Activated CD4-positive, alpha-beta T cell treated with anti-CD3 and anti-CD28 coated beads, Interleukin-2, amount 10 ng/mL, durations not matched to agents 7 days and 5 days (primary cell): Measurements from ENCODE around the gene TAS2R10. TPM values are rescaled to one million over a fixed set of nuclear protein-coding genes. Genes with fewer than 3 reads are reported as not detected.

Experiments used
- CTCF ChIA-PET: fragments of 350-600 bp; sonication (Branson Sonifier 250); formaldehyde crosslinking; loops from one replicate; lab custom pipeline; 2021; ENCODE audit warnings: antibody characterized with exemption; lab: Charles Lee
- POLR2A ChIA-PET: fragments of 350-600 bp; sonication (Branson Sonifier 250); formaldehyde crosslinking; loops from one replicate; lab custom pipeline; 2021; ENCODE audit warnings: antibody characterized with exemption; lab: Charles Lee
- DNase-seq: peaks from one replicate; pipeline ENCODE4 v3.0.0-alpha.2; 2020
- H3K27ac Mint-ChIP-seq: one replicate; pipeline ENCODE4 v1.8.0; 2021; ENCODE audit warnings: mild to moderate bottlenecking, moderate library complexity, mixed read lengths
- H3K27me3 Mint-ChIP-seq: one replicate; pipeline ENCODE4 v1.8.0; 2021; ENCODE audit warnings: mixed read lengths
- H3K36me3 Mint-ChIP-seq: one replicate; pipeline ENCODE4 v1.8.0; 2021; ENCODE audit warnings: low read depth, mixed read lengths
- H3K4me1 Mint-ChIP-seq: one replicate; pipeline ENCODE4 v1.8.0; 2021; ENCODE audit warnings: mixed read lengths
- H3K4me3 Mint-ChIP-seq: one replicate; pipeline ENCODE4 v1.8.0; 2021; ENCODE audit warnings: mild to moderate bottlenecking, moderate library complexity, mixed read lengths
- H3K9me3 Mint-ChIP-seq: one replicate; pipeline ENCODE4 v1.8.0; 2021; ENCODE audit warnings: mixed read lengths
- total RNA-seq, 2 experiments: library from RNA; stranded (reverse); gene quantifications; one replicate each; pipeline ENCODE4 v1.2.3, GENCODE V29; 2021

TAS2R10 gene
- under 1 TPM; 0.25 to 0.46 TPM for total RNA-seq

- ChIA-PET CTCF (no interaction called here), POLR2A (no interaction called here)
- Mint-ChIP-seq H3K4me1 (no peaks in the 10 kb centered on the region), H3K36me3 (no peaks in the 10 kb centered on the region), H3K27ac (no peak within 1 kb of the TSS), H3K4me3 (no peak within 1 kb of the TSS), H3K9me3 (no peaks in the 10 kb centered on the region), H3K27me3 (no peaks in the 10 kb centered on the region)
- no peak for DNase-seq
Observed at GRCh38 chr12:10826258-10826657, at the start of gene TAS2R10. TSS of gene TAS2R10 (minus strand) at chr12:10826358. CDS start at chr12:10826269, 89 bp downstream.

GRCh38 chr12:10873378-10873777 is 47.2 kb upstream of the TAS2R10 start:
- POLR2A ChIA-PET: no interaction called here
- H3K27ac Mint-ChIP-seq: no peak overlapping the region
- DNase-seq: no peak
- CTCF ChIA-PET: no interaction called here
- no peaks in the 10 kb centered on the region for H3K27me3 Mint-ChIP-seq
- no peaks in the 10 kb centered on the region for H3K4me1 Mint-ChIP-seq
- peaks cover 17% of the 10 kb centered on the region for H3K9me3 Mint-ChIP-seq
- H3K36me3 Mint-ChIP-seq: peaks cover 27% of the 10 kb centered on the region
- H3K4me3 Mint-ChIP-seq: no peak overlapping the region

GRCh38 chr12:10867381-10867780 is 41.2 kb upstream of the TAS2R10 start:
- DNase-seq: no peak
- Mint-ChIP-seq H3K36me3 (peaks cover 5% of the 10 kb centered on the region), H3K4me3 (no peak overlapping the region), H3K27me3 (no peaks in the 10 kb centered on the region), H3K9me3 (peaks cover 12% of the 10 kb centered on the region), H3K27ac (no peak overlapping the region), H3K4me1 (no peaks in the 10 kb centered on the region)
- POLR2A ChIA-PET: no interaction called here
- CTCF ChIA-PET: no interaction called here

- CTCF ChIA-PET: no interaction called here
Observed at GRCh38 chr12:10863512-10864218, 37.5 kb upstream of the TAS2R10 start.

GRCh38 chr12:10861366-10861765 is 35.2 kb upstream of the TAS2R10 start:
- Mint-ChIP-seq H3K36me3 (peaks cover 46% of the 10 kb centered on the region), H3K27me3 (no peaks in the 10 kb centered on the region), H3K4me3 (no peak overlapping the region), H3K4me1 (no peaks in the 10 kb centered on the region), H3K9me3 (peaks cover 43% of the 10 kb centered on the region), H3K27ac (no peak overlapping the region)
- no peak for DNase-seq
- CTCF ChIA-PET: no interaction called here
- POLR2A ChIA-PET: no interaction called here

More at GRCh38 chr12:10863512-10864218, 37.5 kb upstream of the TAS2R10 start:
- H3K36me3 Mint-ChIP-seq: peaks cover 26% of the 10 kb centered on the region
- H3K4me1 Mint-ChIP-seq: no peaks in the 10 kb centered on the region
- no peak for DNase-seq
- H3K27me3 Mint-ChIP-seq: no peaks in the 10 kb centered on the region
- peaks cover 24% of the 10 kb centered on the region for H3K9me3 Mint-ChIP-seq
- POLR2A ChIA-PET: no interaction called here
- no peak overlapping the region for H3K27ac Mint-ChIP-seq
- no peak overlapping the region for H3K4me3 Mint-ChIP-seq

GRCh38 chr12:10855807-10856206 is 29.6 kb upstream of the TAS2R10 start:
- Mint-ChIP-seq H3K4me3 (no peak overlapping the region), H3K36me3 (peaks cover 59% of the 10 kb centered on the region), H3K9me3 (peaks cover 40% of the 10 kb centered on the region), H3K27me3 (no peaks in the 10 kb centered on the region), H3K27ac (no peak overlapping the region), H3K4me1 (peaks cover 16% of the 10 kb centered on the region)
- ChIA-PET CTCF (no interaction called here), POLR2A (no interaction called here)
- DNase-seq: no peak

GRCh38 chr12:10853776-10854175 is 27.6 kb upstream of the TAS2R10 start:
- CTCF ChIA-PET: no interaction called here
- POLR2A ChIA-PET: no interaction called here
- H3K27me3 Mint-ChIP-seq: no peaks in the 10 kb centered on the region
- H3K4me3 Mint-ChIP-seq: no peak overlapping the region
- peaks cover 36% of the 10 kb centered on the region for H3K4me1 Mint-ChIP-seq
- H3K36me3 Mint-ChIP-seq: peaks cover 55% of the 10 kb centered on the region
- no peak overlapping the region for H3K27ac Mint-ChIP-seq
- no peak for DNase-seq
- H3K9me3 Mint-ChIP-seq: peaks cover 44% of the 10 kb centered on the region

- peaks cover 53% of the 10 kb centered on the region for H3K36me3 Mint-ChIP-seq
- no peaks in the 10 kb centered on the region for H3K27me3 Mint-ChIP-seq
- H3K4me3 Mint-ChIP-seq: no peak overlapping the region
- H3K9me3 Mint-ChIP-seq: peaks cover 26% of the 10 kb centered on the region
- peaks cover 43% of the 10 kb centered on the region for H3K4me1 Mint-ChIP-seq
- ChIA-PET CTCF (no interaction called here), POLR2A (no interaction called here)
- no peak for DNase-seq
- peak overlapping the region; percentile 32 for H3K27ac Mint-ChIP-seq
Observed at GRCh38 chr12:10851243-10851858, 25.2 kb upstream of the TAS2R10 start.

GRCh38 chr12:10849425-10849878 is 23.3 kb upstream of the TAS2R10 start, which contains the start of gene PRR4:
TSS of gene PRR4 (minus strand) at chr12:10849475. CDS start at chr12:10849437, 38 bp downstream.
- Mint-ChIP-seq H3K4me3 (no peak within 1 kb of the TSS), H3K36me3 (peaks cover 42% of the 10 kb centered on the region), H3K27me3 (no peaks in the 10 kb centered on the region), H3K27ac (peak within 1 kb of the TSS; percentile 76), H3K4me1 (peaks cover 43% of the 10 kb centered on the region), H3K9me3 (peaks cover 16% of the 10 kb centered on the region)
- ChIA-PET POLR2A (no interaction called here), CTCF (no interaction called here)
- DNase-seq: peak; percentile 69

GRCh38 chr12:10847744-10848143 is 21.6 kb upstream of the TAS2R10 start:
- ChIA-PET CTCF (interaction anchor here (0.6 kb wide), 1 partner anchor 1824 kb away, joined by 3 read pairs; no protein-coding TSS in a partner anchor), POLR2A (no interaction called here)
- Mint-ChIP-seq H3K36me3 (peaks cover 42% of the 10 kb centered on the region), H3K27me3 (no peaks in the 10 kb centered on the region), H3K9me3 (peaks cover 16% of the 10 kb centered on the region), H3K4me1 (peaks cover 43% of the 10 kb centered on the region), H3K27ac (no peak overlapping the region), H3K4me3 (no peak overlapping the region)
- no peak for DNase-seq

GRCh38 chr12:10842862-10843261 is 16.7 kb upstream of the TAS2R10 start:
- ChIA-PET POLR2A (no interaction called here), CTCF (no interaction called here)
- DNase-seq: no peak
- peaks cover 2% of the 10 kb centered on the region for H3K4me1 Mint-ChIP-seq
- H3K4me3 Mint-ChIP-seq: no peak overlapping the region
- peaks cover 18% of the 10 kb centered on the region for H3K36me3 Mint-ChIP-seq
- no peak overlapping the region for H3K27ac Mint-ChIP-seq
- H3K9me3 Mint-ChIP-seq: no peaks in the 10 kb centered on the region
- no peaks in the 10 kb centered on the region for H3K27me3 Mint-ChIP-seq

- no peak overlapping the region for H3K27ac Mint-ChIP-seq
- no peaks in the 10 kb centered on the region for H3K4me1 Mint-ChIP-seq
- H3K9me3 Mint-ChIP-seq: no peaks in the 10 kb centered on the region
- POLR2A ChIA-PET: no interaction called here
- DNase-seq: no peak
- H3K4me3 Mint-ChIP-seq: no peak overlapping the region
- CTCF ChIA-PET: no interaction called here
- peaks cover 7% of the 10 kb centered on the region for H3K36me3 Mint-ChIP-seq
- no peaks in the 10 kb centered on the region for H3K27me3 Mint-ChIP-seq
Observed at GRCh38 chr12:10838461-10838860, 12.3 kb upstream of the TAS2R10 start.

- H3K36me3 Mint-ChIP-seq: no peaks in the 10 kb centered on the region
- ChIA-PET POLR2A (no interaction called here), CTCF (no interaction called here)
- DNase-seq: no peak
- no peaks in the 10 kb centered on the region for H3K4me1 Mint-ChIP-seq
- H3K4me3 Mint-ChIP-seq: no peak overlapping the region
- no peaks in the 10 kb centered on the region for H3K9me3 Mint-ChIP-seq
- H3K27ac Mint-ChIP-seq: no peak overlapping the region
- H3K27me3 Mint-ChIP-seq: no peaks in the 10 kb centered on the region
Observed at GRCh38 chr12:10829994-10830393, 3.8 kb upstream of the TAS2R10 start.
